Measurements from ENCODE around the gene NLGN1.

GRCh38 chr3:173465898-173466678 is 68.5 kb downstream of the NLGN1 start:
- TF ChIP-seq, protein P1, sequence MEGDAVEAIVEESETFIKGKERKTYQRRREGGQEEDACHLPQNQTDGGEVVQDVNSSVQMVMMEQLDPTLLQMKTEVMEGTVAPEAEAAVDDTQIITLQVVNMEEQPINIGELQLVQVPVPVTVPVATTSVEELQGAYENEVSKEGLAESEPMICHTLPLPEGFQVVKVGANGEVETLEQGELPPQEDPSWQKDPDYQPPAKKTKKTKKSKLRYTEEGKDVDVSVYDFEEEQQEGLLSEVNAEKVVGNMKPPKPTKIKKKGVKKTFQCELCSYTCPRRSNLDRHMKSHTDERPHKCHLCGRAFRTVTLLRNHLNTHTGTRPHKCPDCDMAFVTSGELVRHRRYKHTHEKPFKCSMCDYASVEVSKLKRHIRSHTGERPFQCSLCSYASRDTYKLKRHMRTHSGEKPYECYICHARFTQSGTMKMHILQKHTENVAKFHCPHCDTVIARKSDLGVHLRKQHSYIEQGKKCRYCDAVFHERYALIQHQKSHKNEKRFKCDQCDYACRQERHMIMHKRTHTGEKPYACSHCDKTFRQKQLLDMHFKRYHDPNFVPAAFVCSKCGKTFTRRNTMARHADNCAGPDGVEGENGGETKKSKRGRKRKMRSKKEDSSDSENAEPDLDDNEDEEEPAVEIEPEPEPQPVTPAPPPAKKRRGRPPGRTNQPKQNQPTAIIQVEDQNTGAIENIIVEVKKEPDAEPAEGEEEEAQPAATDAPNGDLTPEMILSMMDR (IDR thresholded peaks at IDR 0.05): no peak
- no peak for TF ChIP-seq POLR2A (IDR thresholded peaks at IDR 0.05)

Data from heart left ventricle (tissue), 13 donors.